ENCODE measurements around the gene ZFHX2. TPM values are rescaled to one million over a fixed set of nuclear protein-coding genes. Genes with fewer than 3 reads are reported as not detected.

ZFHX2 gene
- total RNA-seq, 1 donor from 2014 or later: 9.9 TPM

DNA sequence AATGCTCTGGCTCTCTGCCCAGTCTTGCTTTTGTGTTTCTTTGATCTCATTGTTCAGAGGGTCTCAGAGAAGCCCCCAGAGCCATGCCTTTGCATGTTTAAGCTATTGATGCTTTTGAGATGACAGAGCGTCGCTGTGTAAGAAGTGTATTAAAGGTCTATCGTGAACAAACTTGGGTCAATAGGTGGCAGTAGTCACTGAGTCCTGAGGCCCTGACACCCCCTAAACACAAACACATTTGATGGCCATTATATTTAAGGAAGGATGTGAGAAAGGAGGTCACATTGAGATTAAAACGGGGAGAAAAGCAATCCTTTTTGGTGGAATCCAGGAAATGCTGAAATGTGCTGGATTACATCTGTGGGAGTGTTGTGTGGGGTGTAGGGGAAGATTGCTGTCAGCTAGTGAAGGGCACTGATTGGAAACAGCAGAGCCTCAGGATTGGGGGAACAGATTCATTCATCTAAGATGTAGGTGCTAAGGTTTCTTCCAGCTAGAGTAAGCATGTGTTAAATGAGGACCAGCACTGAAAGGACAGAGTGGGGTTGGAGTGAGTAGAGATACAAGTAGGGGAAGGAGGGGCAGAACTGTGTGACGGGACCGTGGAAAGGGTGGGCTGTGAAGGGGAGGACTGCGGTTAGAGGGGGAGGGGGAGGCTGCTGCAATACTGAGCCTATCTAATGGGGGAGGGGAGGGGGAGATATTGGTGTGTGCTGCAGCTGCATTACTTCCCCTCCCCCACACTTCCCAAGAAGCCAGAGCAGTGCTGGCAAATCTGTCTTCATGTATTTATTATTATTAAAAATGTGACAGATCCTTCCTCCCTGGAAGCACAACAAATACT, 69.4 kb downstream of the ZFHX2 start:
- no peak for DNase-seq (ENCODE audit: low read depth, low spot score)
- peaks cover under 1% of the 10 kb centered on the region for H3K36me3 Mint-ChIP-seq (ENCODE audit: low read depth)
- TF ChIP-seq, protein P1, sequence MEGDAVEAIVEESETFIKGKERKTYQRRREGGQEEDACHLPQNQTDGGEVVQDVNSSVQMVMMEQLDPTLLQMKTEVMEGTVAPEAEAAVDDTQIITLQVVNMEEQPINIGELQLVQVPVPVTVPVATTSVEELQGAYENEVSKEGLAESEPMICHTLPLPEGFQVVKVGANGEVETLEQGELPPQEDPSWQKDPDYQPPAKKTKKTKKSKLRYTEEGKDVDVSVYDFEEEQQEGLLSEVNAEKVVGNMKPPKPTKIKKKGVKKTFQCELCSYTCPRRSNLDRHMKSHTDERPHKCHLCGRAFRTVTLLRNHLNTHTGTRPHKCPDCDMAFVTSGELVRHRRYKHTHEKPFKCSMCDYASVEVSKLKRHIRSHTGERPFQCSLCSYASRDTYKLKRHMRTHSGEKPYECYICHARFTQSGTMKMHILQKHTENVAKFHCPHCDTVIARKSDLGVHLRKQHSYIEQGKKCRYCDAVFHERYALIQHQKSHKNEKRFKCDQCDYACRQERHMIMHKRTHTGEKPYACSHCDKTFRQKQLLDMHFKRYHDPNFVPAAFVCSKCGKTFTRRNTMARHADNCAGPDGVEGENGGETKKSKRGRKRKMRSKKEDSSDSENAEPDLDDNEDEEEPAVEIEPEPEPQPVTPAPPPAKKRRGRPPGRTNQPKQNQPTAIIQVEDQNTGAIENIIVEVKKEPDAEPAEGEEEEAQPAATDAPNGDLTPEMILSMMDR (conservative IDR thresholded peaks at IDR 0.05): no peak
- H3K27me3 Mint-ChIP-seq (ENCODE audit: low read depth): no peaks in the 10 kb centered on the region
- peak overlapping the region; percentile 29 for H3K27ac Mint-ChIP-seq (ENCODE audit: unreplicated experiment)
- H3K9me3 Mint-ChIP-seq: no peaks in the 10 kb centered on the region
- H3K4me3 Mint-ChIP-seq: no peak overlapping the region
- peaks cover 23% of the 10 kb centered on the region for H3K4me1 Mint-ChIP-seq

DNA sequence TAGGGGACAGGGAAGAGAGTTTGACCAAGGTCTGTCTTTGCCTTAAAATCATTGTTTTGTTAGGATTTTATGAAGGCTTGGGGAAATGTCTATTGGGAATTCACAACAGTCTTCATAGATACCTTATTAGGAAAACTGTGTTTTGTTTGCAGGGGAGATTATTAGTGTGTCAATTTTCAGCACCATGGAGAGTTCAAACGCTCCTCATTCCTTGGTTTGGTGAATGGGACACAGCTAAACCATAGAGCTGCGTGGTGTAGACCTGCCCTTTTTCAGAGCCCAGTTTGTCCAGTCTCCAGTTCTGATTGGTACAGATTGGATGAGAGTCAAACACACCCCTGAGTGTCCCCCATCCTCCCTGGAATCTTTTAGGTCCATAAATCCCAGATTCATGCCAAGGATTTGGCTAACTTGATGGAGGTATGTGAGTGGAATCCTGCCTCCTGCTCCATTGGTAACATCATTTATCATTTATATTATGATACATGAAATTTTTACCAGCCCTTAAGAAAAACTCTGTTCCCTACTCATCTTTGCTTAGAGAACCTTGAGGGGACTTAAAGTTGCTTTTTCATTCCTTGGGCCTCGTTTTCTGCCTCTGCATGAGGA, 70.1 kb downstream of the ZFHX2 start:
- Mint-ChIP-seq H3K4me3 (no peak overlapping the region), H3K9me3 (no peaks in the 10 kb centered on the region), H3K27me3 (ENCODE audit: low read depth) (no peaks in the 10 kb centered on the region), H3K27ac (ENCODE audit: unreplicated experiment) (no peak overlapping the region), H3K36me3 (ENCODE audit: low read depth) (peaks cover 4% of the 10 kb centered on the region), H3K4me1 (peaks cover 23% of the 10 kb centered on the region)
- TF ChIP-seq, protein P1 (conservative IDR thresholded peaks at IDR 0.05): no peak
- peak; percentile 22 for DNase-seq (ENCODE audit: low read depth, low spot score)

DNA sequence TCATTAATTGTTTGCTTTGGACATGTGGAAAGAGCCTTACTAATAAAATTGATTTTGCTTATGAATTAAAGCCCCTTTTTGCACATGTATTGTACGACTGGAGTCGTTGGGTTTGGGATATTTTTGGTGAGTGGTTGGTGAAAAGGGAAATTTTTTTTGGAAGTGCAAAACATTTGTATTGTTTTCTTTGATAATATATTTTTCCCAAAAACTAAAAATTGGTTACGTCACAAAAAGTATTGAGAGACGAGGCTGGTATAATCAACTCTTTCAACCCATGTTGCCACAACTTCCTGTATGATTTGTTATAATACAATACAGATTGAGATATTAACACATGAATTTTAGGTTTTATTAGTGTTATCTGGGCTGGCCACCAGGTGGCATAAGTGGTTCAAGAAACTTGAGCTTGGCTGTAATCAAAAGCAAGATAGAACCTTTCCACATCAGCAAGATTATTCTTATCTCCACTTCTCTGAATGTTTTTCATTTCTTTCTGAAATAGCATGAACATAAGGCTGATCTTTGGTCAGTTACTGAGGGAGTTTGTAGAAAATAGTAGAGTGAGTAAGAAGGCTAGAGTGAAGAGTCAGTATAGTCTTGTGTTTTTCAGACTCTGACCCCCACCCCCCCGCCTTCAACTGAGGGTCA, 73.3 kb downstream of the ZFHX2 start:
- Mint-ChIP-seq H3K27ac (ENCODE audit: unreplicated experiment) (no peak overlapping the region), H3K4me1 (peaks cover 18% of the 10 kb centered on the region), H3K9me3 (no peaks in the 10 kb centered on the region), H3K36me3 (ENCODE audit: low read depth) (peaks cover 4% of the 10 kb centered on the region), H3K27me3 (ENCODE audit: low read depth) (no peaks in the 10 kb centered on the region), H3K4me3 (no peak overlapping the region)
- TF ChIP-seq, protein P1 (conservative IDR thresholded peaks at IDR 0.05): peak; percentile 83
- peak; percentile 54 for DNase-seq (ENCODE audit: low read depth, low spot score)

DNA sequence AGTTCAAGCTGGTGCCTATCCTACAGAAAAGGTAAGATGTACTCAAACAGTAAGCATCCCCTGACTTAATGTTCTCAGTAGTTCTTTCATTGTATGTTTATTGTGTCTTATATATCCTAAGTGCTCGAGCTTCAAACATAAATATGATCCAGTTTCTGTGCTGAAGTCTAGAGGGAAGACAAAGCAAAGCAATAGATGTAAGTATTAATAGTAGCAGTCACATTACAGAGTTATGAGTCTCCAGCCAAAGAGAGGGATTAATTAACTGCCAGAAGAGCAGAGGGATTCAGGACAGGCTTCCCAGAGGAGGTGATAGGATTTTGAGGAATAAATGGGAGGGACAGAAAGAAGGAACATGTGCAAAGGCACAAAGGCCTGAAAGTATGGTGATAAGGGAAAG, 80.6 kb downstream of the ZFHX2 start:
- peaks cover 3% of the 10 kb centered on the region for H3K36me3 Mint-ChIP-seq (ENCODE audit: low read depth)
- DNase-seq (ENCODE audit: low read depth, low spot score): no peak
- H3K27me3 Mint-ChIP-seq (ENCODE audit: low read depth): no peaks in the 10 kb centered on the region
- H3K9me3 Mint-ChIP-seq: no peaks in the 10 kb centered on the region
- H3K27ac Mint-ChIP-seq (ENCODE audit: unreplicated experiment): no peak overlapping the region
- peaks cover 6% of the 10 kb centered on the region for H3K4me1 Mint-ChIP-seq
- TF ChIP-seq, protein P1 (conservative IDR thresholded peaks at IDR 0.05): no peak
- no peak overlapping the region for H3K4me3 Mint-ChIP-seq

Other genes starting within 250 kb of the ZFHX2 start
- 13.6 and 15.0 TPM in 2 replicates for gene PPP1R3E, start 248.9 kb downstream of the ZFHX2 start, total RNA-seq
- 21.9 and 24.8 TPM in 2 replicates for gene BCL2L2, start 244.9 kb downstream of the ZFHX2 start, total RNA-seq
- 375 and 379 TPM in 2 replicates for gene PABPN1, start 230.3 kb downstream of the ZFHX2 start, total RNA-seq
- 39.4 and 42.4 TPM in 2 replicates for gene SLC22A17, start 198.9 kb downstream of the ZFHX2 start, total RNA-seq
- gene EFS, start 186.6 kb downstream of the ZFHX2 start, total RNA-seq: 100 and 104 TPM in 2 replicates
- gene IL25, start 179.0 kb downstream of the ZFHX2 start, total RNA-seq: not detected in 2 replicates
- gene CMTM5, start 174.7 kb downstream of the ZFHX2 start, total RNA-seq: 2.0 and 3.1 TPM in 2 replicates
- not detected in 2 replicates for gene MYH6, start 143.5 kb downstream of the ZFHX2 start, total RNA-seq
- gene MYH7, start 116.1 kb downstream of the ZFHX2 start, total RNA-seq: 0.05 TPM in 1 of 2 replicates, not detected in the other
- 53.3 and 54.7 TPM in 2 replicates for gene NGDN, start 82.1 kb downstream of the ZFHX2 start, total RNA-seq
- 19.4 and 19.6 TPM in 2 replicates for gene THTPA, start 4.5 kb upstream of the ZFHX2 start, total RNA-seq
- gene AP1G2, start 16.0 kb upstream of the ZFHX2 start, total RNA-seq: 42.3 and 53.2 TPM in 2 replicates
- gene JPH4, start 27.0 kb upstream of the ZFHX2 start, total RNA-seq: 1.3 and 1.4 TPM in 2 replicates
- not detected in 2 replicates for gene DHRS2, start 84.6 kb upstream of the ZFHX2 start, total RNA-seq